ENCODE data around the gene STING1. TPM values are rescaled to one million over a fixed set of nuclear protein-coding genes. Genes with fewer than 3 reads are reported as not detected.

Gene STING1
- total and polyA plus RNA-seq, 2 of the 8 experiments (the other 6 are each of a cell fraction or from before 2014, with no cell fraction given) = 0.26 to 0.47 TPM

GRCh38 chr5:139468421-139468931, 14.1 kb downstream of the STING1 start:
- Histone ChIP-seq H2BK120ac (replicated peaks; ENCODE audit: low read depth, low read length) (no peak overlapping the region), H3K9me3 (ENCODE audit: insufficient read depth in 2 of 2, low read depth in 1 of 2, low read length in 1 of 2) (no peaks in the 10 kb centered on the region), H3K23me2 (ENCODE audit: low read depth, low read length) (no peaks in the 10 kb centered on the region), H3K79me2 (ENCODE audit: control insufficient read depth in 1 of 2, insufficient read depth in 2 of 2, low read length in 2 of 2) (no peaks in the 10 kb centered on the region), H3K36me3 (ENCODE audit: control insufficient read depth in 2 of 4, insufficient read depth in 4 of 4, low read length in 3 of 4) (no peaks in the 10 kb centered on the region), H3K56ac (replicated peaks; ENCODE audit: insufficient read length, low read depth, low read length) (no peak overlapping the region), H3K18ac (ENCODE audit: extremely low read depth, low read length) (no peak overlapping the region), H3K4me2 (ENCODE audit: insufficient read depth in 1 of 2, low read depth in 2 of 2, low read length in 2 of 2) (no peak overlapping the region), H2AFZ (ENCODE audit: low read length) (no peak overlapping the region), H3K4me3 (ENCODE audit: extremely low read depth in 1 of 4, insufficient read depth in 2 of 4, low read depth in 3 of 4, low read length in 4 of 4) (no peak overlapping the region), H3K4me1 (replicated peaks in 1 of 4; ENCODE audit: control insufficient read depth in 3 of 4, insufficient read depth in 4 of 4, low read length in 3 of 4) (peaks cover 3 to 26% (median 10%) of the 10 kb centered on the region in 4 experiments), H3K4ac (replicated peaks; ENCODE audit: insufficient read length, low read depth, low read length) (no peak overlapping the region), H3K27me3 (replicated peaks in 1 of 4; ENCODE audit: control insufficient read depth in 3 of 4, extremely low read depth in 1 of 4, insufficient read depth in 3 of 4, low read length in 3 of 4) (0 out of 7 replicates have a peak, but pooled peaks cover 0 to 2% (median 0%) of the 10 kb centered on the region in 4 experiments), H2BK15ac (ENCODE audit: low read length) (no peak overlapping the region), H3K9ac (replicated peaks in 1 of 4; ENCODE audit: extremely low read depth in 1 of 4, low read depth in 3 of 4, low read length in 3 of 4) (no peak overlapping the region), H2AK5ac (ENCODE audit: low read depth, low read length) (no peak overlapping the region), H2BK20ac (ENCODE audit: low read length) (no peak overlapping the region), H3K14ac (ENCODE audit: insufficient read length) (no peak overlapping the region), H3K23ac (ENCODE audit: insufficient read length) (no peak overlapping the region), H2BK12ac (ENCODE audit: low read depth, low read length) (no peak overlapping the region), H4K91ac (replicated peaks; ENCODE audit: insufficient read length, low read length) (no peak overlapping the region), H3K27ac (ENCODE audit: low read depth, low read length) (no peak overlapping the region), H2BK5ac (ENCODE audit: low read depth, low read length) (no peak overlapping the region), H4K20me1 (replicated peaks in 1 of 2; ENCODE audit: control insufficient read depth in 1 of 2, insufficient read depth in 2 of 2, low read length in 2 of 2) (no peaks in the 10 kb centered on the region), H4K8ac (ENCODE audit: extremely low read depth, insufficient read depth, low read length) (no peak overlapping the region), H3K79me1 (ENCODE audit: low read depth, low read length) (no peaks in the 10 kb centered on the region), H4K5ac (ENCODE audit: insufficient read length, low read depth, low read length) (no peak overlapping the region)
- TF ChIP-seq TBP (IDR thresholded peaks at IDR 0.05; ENCODE audit: low read depth, low read length) (peak; percentile 81), EP300 (IDR thresholded peaks at IDR 0.05; ENCODE audit: borderline replicate concordance in 1 of 2, low read depth in 2 of 2, low read length in 2 of 2) (no peak), USF2 (IDR thresholded peaks at IDR 0.05; ENCODE audit: low read length) (no peak), GABPA (IDR thresholded peaks at IDR 0.05; ENCODE audit: borderline replicate concordance, insufficient read depth, low read length) (no peak), RAD21 (IDR thresholded peaks at IDR 0.05 in 1 of 2, conservative IDR thresholded peaks at IDR 0.05 in 1 of 2; ENCODE audit: low read depth in 2 of 2, low read length in 2 of 2) (peak; percentile 23 to 58; a peak in 3 of 4 replicates), TAF7 (optimal IDR thresholded peaks at IDR 0.05; ENCODE audit: borderline replicate concordance, low read depth, low read length) (no peak)
- TF ChIP-seq, protein P1, sequence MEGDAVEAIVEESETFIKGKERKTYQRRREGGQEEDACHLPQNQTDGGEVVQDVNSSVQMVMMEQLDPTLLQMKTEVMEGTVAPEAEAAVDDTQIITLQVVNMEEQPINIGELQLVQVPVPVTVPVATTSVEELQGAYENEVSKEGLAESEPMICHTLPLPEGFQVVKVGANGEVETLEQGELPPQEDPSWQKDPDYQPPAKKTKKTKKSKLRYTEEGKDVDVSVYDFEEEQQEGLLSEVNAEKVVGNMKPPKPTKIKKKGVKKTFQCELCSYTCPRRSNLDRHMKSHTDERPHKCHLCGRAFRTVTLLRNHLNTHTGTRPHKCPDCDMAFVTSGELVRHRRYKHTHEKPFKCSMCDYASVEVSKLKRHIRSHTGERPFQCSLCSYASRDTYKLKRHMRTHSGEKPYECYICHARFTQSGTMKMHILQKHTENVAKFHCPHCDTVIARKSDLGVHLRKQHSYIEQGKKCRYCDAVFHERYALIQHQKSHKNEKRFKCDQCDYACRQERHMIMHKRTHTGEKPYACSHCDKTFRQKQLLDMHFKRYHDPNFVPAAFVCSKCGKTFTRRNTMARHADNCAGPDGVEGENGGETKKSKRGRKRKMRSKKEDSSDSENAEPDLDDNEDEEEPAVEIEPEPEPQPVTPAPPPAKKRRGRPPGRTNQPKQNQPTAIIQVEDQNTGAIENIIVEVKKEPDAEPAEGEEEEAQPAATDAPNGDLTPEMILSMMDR (IDR thresholded peaks at IDR 0.05; ENCODE audit: control extremely low read depth in 1 of 3, insufficient read depth in 1 of 3, low read depth in 1 of 3, low read length in 3 of 3) = peak; percentile 18 to 40 (median 31)
- ChIA-PET CTCF (ENCODE audit: partially characterized antibody) (interaction anchor here (0.6 to 1.4 kb wide), 7 partner anchors 10 to 62 kb away, joined by 3 to 5 read pairs (median 3); no protein-coding TSS in a partner anchor), POLR2A (ENCODE audit: partially characterized antibody) (no interaction called here)
- no peak for DNase-seq (ENCODE audit: low read depth in 1 of 2, low spot score in 2 of 2)
- 77% methylated on average over 6 of the region's 8 CpGs; no CpG with 5 or more reads in 1 of the 2 experiments for WGBS, 2 experiments (ENCODE audit: extremely low coverage in 1 of 2, insufficient coverage in 1 of 2, insufficient read length in 1 of 2, insufficient replicate concordance in 2 of 2, low coverage in 1 of 2, low lambda C conversion rate in 2 of 2, missing lambda C conversion rate in 1 of 2)
- FAIRE-seq = no peak
